GM15510 (cell line): ENCODE results near the gene TRAP1.
A peak's percentile ranks its signal among the peaks of the same experiment; 100 is the strongest.

ENCODE experiments used
- POLR2A ChIP-seq: IDR thresholded peaks from 3 replicates; pipeline ENCODE4 v1.6.1; 2011; ENCODE audit warnings: borderline replicate concordance; ENCODE audit not compliant: insufficient read length; ENCODE audit errors: extremely low read depth

Gene TRAP1

GRCh38 chr16:3717235-3718018 is at the start of gene TRAP1:
TSS of gene TRAP1 (minus strand) at chr16:3717524. CDS start at chr16:3717508, 16 bp downstream.
- TF ChIP-seq POLR2A: peak; percentile 96

- TF ChIP-seq POLR2A: no peak
Measured at GRCh38 chr16:3766177-3766576, 48.9 kb upstream of the TRAP1 start.

- TF ChIP-seq POLR2A: no peak
Measured at GRCh38 chr16:3764409-3764808, 47.1 kb upstream of the TRAP1 start.

GRCh38 chr16:3762107-3762750 is 44.9 kb upstream of the TRAP1 start:
- no peak for TF ChIP-seq POLR2A

- TF ChIP-seq POLR2A: no peak
Measured at GRCh38 chr16:3761375-3762106, 44.2 kb upstream of the TRAP1 start.

GRCh38 chr16:3760518-3760917 is 43.2 kb upstream of the TRAP1 start:
- TF ChIP-seq POLR2A: no peak

- TF ChIP-seq POLR2A: no peak
Measured at GRCh38 chr16:3759736-3760135, 42.4 kb upstream of the TRAP1 start.

- TF ChIP-seq POLR2A: no peak
Measured at GRCh38 chr16:3756113-3756512, 38.8 kb upstream of the TRAP1 start.

GRCh38 chr16:3755249-3755648 is 37.9 kb upstream of the TRAP1 start:
- no peak for TF ChIP-seq POLR2A

GRCh38 chr16:3754772-3755171 is 37.4 kb upstream of the TRAP1 start:
- no peak for TF ChIP-seq POLR2A

- TF ChIP-seq POLR2A: no peak
Measured at GRCh38 chr16:3754081-3754703, 36.9 kb upstream of the TRAP1 start.

- no peak for TF ChIP-seq POLR2A
Measured at GRCh38 chr16:3752984-3753383, 35.7 kb upstream of the TRAP1 start.

GRCh38 chr16:3751878-3752277 is 34.6 kb upstream of the TRAP1 start:
- no peak for TF ChIP-seq POLR2A

GRCh38 chr16:3748307-3748706 is 31.0 kb upstream of the TRAP1 start:
- no peak for TF ChIP-seq POLR2A

GRCh38 chr16:3745751-3746355 is 28.5 kb upstream of the TRAP1 start:
- TF ChIP-seq POLR2A: no peak

GRCh38 chr16:3744018-3744417 is 26.7 kb upstream of the TRAP1 start:
- no peak for TF ChIP-seq POLR2A

GRCh38 chr16:3740934-3741333 is 23.6 kb upstream of the TRAP1 start:
- no peak for TF ChIP-seq POLR2A
